ENCODE results near the gene CCNH. TPM values are rescaled to one million over a fixed set of nuclear protein-coding genes. Genes with fewer than 3 reads are reported as not detected.

CCNH gene
- total RNA-seq: 37.4 and 55.1 TPM in 2 replicates

GRCh38 chr5:87412630-87413342 lies at the start of gene CCNH:
Gene CCNH (minus strand): TSS chr5:87412930. CDS start chr5:87412794, 136 bp downstream.

Other genes starting within 250 kb of the CCNH start
- 18.9 and 20.7 TPM in 2 replicates for gene RASA1, start 145.0 kb downstream of the CCNH start, total RNA-seq

Measured in cardiac ventricle fibroblast (primary cell).